Effector CD8-positive, alpha-beta T cell (primary cell): ENCODE measurements around the gene MFN2.
"Not testable (repeated sequence)": the region's sequence is repeated elsewhere in the genome, so short reads cannot be mapped to it uniquely, and the experiment has no call there.

Experiments
- DNase-seq: peaks from one replicate; lab custom pipeline; 2025; lab: John Stamatoyannopoulos, UW

Gene MFN2

GRCh38 chr1:11998636-11999035 lies 18.4 kb downstream of the MFN2 start:
- DNase-seq: no peak

- DNase-seq: no peak
Measured at GRCh38 chr1:11999236-11999635, 19.0 kb downstream of the MFN2 start.

- no peak for DNase-seq
Measured at GRCh38 chr1:12001249-12001917, 21.1 kb downstream of the MFN2 start.

- no peak for DNase-seq
Measured at GRCh38 chr1:12001996-12002493, 21.8 kb downstream of the MFN2 start.

GRCh38 chr1:12003762-12004161 lies 23.5 kb downstream of the MFN2 start:
- DNase-seq: no peak

- DNase-seq: no peak
Measured at GRCh38 chr1:12005488-12006166, 25.4 kb downstream of the MFN2 start.

- DNase-seq: no peak
Measured at GRCh38 chr1:12006167-12006921, 26.1 kb downstream of the MFN2 start.

GRCh38 chr1:12007204-12007603 lies 27.0 kb downstream of the MFN2 start:
- DNase-seq: no peak

- DNase-seq: not testable (repeated sequence)
Measured at GRCh38 chr1:12008355-12008754, 28.1 kb downstream of the MFN2 start.

GRCh38 chr1:12009318-12009947 lies 29.2 kb downstream of the MFN2 start:
- DNase-seq: no peak

- DNase-seq: no peak
Measured at GRCh38 chr1:12010746-12011570, 30.7 kb downstream of the MFN2 start.

- no peak for DNase-seq
Measured at GRCh38 chr1:12011998-12012397, 31.8 kb downstream of the MFN2 start.

- no peak for DNase-seq
Measured at GRCh38 chr1:12012560-12013316, 32.5 kb downstream of the MFN2 start.

GRCh38 chr1:12014141-12014991 lies 34.1 kb downstream of the MFN2 start:
- no peak for DNase-seq

- DNase-seq: no peak
Measured at GRCh38 chr1:12015001-12015491, 34.8 kb downstream of the MFN2 start.

GRCh38 chr1:12015499-12015898 lies 35.3 kb downstream of the MFN2 start:
- DNase-seq: no peak

GRCh38 chr1:12016182-12016581 lies 35.9 kb downstream of the MFN2 start:
- no peak for DNase-seq

GRCh38 chr1:12019858-12020509 lies 39.7 kb downstream of the MFN2 start:
- no peak for DNase-seq

GRCh38 chr1:12021616-12022015 lies 41.4 kb downstream of the MFN2 start:
- no peak for DNase-seq
